HCT116 (cell line): ENCODE data around the gene SNAP29.

Source experiments
- CEBPB ChIP-seq: IDR thresholded peaks from 2 replicates; pipeline ENCODE4 v1.6.1; 2012; ENCODE audit warnings: low read depth
- EZH2 ChIP-seq: fragments of 200-600 bp; sonication (generic); IDR thresholded peaks from 2 replicates; pipeline ENCODE4 v1.6.1; 2017; ENCODE audit warnings: antibody characterized with exemption, mixed run types
- POLR2A ChIP-seq: IDR thresholded peaks from 2 replicates; pipeline ENCODE4 v1.7.0; 2011; ENCODE audit warnings: borderline replicate concordance; ENCODE audit not compliant: insufficient read depth, insufficient read length; ENCODE audit errors: extremely low read depth
- POLR2AphosphoS5 ChIP-seq: IDR thresholded peaks from 2 replicates; pipeline ENCODE4 v1.6.1; 2011; ENCODE audit warnings: mild to moderate bottlenecking, low read depth, low read length, moderate library complexity
- RAD21 ChIP-seq: IDR thresholded peaks from 2 replicates; pipeline ENCODE4 v1.6.1; 2012; ENCODE audit warnings: low read depth, mild to moderate bottlenecking
- TF ChIP-seq, protein P1 (sequence below), 3 experiments: fragments of 200-600 bp in 1 of 3; sonication (generic) in 1 of 3; IDR thresholded peaks in 2 of 3; conservative IDR thresholded peaks in 1 of 3; 2 replicates each; pipeline ENCODE4 v1.5.1; 2012 to 2017; ENCODE audit warnings: low read depth in 2 of 3, low read length in 2 of 3, antibody characterized with exemption in 1 of 3, borderline replicate concordance in 1 of 3, control low read depth in 1 of 3, mild to moderate bottlenecking in 1 of 3, mixed read lengths in 1 of 3, mixed run types in 1 of 3, moderate library complexity in 1 of 3; ENCODE audit not compliant: insufficient read depth in 1 of 3
- TF ChIP-seq, protein P2 (sequence below): IDR thresholded peaks from 2 replicates; pipeline ENCODE4 v1.6.1; 2012
- TF ChIP-seq, protein P3 (sequence below): IDR thresholded peaks from 2 replicates; pipeline ENCODE4 v1.6.1; 2012

DNA sequence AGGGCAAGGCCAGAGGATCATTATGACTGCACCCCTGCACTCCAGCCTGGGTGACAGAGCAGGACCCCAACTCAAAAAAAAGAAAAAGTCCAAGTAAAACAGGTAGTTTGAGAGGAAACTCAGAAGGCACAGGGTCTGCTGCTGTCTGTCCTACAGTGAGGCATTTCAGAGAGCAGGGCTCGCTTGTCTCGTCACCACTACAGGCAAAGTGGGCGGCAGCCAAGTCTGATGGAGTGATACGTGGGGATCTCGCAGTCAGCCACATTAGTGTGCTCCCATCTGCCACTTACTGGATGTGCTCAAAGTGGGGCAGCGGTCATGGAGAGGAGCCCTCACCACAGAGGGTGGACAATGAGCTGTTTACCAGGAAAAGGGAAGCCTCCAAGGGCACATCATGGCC lies 42.2 kb upstream of the SNAP29 start:
- TF ChIP-seq CEBPB (no peak), EZH2 (no peak), POLR2A (no peak), RAD21 (no peak), POLR2AphosphoS5 (no peak)
- TF ChIP-seq, protein P1, sequence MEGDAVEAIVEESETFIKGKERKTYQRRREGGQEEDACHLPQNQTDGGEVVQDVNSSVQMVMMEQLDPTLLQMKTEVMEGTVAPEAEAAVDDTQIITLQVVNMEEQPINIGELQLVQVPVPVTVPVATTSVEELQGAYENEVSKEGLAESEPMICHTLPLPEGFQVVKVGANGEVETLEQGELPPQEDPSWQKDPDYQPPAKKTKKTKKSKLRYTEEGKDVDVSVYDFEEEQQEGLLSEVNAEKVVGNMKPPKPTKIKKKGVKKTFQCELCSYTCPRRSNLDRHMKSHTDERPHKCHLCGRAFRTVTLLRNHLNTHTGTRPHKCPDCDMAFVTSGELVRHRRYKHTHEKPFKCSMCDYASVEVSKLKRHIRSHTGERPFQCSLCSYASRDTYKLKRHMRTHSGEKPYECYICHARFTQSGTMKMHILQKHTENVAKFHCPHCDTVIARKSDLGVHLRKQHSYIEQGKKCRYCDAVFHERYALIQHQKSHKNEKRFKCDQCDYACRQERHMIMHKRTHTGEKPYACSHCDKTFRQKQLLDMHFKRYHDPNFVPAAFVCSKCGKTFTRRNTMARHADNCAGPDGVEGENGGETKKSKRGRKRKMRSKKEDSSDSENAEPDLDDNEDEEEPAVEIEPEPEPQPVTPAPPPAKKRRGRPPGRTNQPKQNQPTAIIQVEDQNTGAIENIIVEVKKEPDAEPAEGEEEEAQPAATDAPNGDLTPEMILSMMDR (IDR thresholded peaks at IDR 0.05 in 2 of 3, conservative IDR thresholded peaks at IDR 0.05 in 1 of 3; ENCODE audit: borderline replicate concordance in 1 of 3, insufficient read depth in 1 of 3, low read depth in 2 of 3, low read length in 2 of 3): no peak
- TF ChIP-seq, protein P2, sequence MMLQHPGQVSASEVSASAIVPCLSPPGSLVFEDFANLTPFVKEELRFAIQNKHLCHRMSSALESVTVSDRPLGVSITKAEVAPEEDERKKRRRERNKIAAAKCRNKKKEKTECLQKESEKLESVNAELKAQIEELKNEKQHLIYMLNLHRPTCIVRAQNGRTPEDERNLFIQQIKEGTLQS: no peak
- TF ChIP-seq, protein P3, sequence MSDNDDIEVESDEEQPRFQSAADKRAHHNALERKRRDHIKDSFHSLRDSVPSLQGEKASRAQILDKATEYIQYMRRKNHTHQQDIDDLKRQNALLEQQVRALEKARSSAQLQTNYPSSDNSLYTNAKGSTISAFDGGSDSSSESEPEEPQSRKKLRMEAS: no peak
